Inflammatory macrophage treated with lipopolysaccharide for 4 hours (primary cell): Measurements from ENCODE around the gene KIN.
"Not testable (repeated sequence)": the region's sequence is repeated elsewhere in the genome, so short reads cannot be mapped to it uniquely, and the experiment has no call there.

Source experiments
- DNase-seq: peaks from one replicate; pipeline ENCODE4 v3.0.0-alpha.2; 2020

Gene KIN

DNA sequence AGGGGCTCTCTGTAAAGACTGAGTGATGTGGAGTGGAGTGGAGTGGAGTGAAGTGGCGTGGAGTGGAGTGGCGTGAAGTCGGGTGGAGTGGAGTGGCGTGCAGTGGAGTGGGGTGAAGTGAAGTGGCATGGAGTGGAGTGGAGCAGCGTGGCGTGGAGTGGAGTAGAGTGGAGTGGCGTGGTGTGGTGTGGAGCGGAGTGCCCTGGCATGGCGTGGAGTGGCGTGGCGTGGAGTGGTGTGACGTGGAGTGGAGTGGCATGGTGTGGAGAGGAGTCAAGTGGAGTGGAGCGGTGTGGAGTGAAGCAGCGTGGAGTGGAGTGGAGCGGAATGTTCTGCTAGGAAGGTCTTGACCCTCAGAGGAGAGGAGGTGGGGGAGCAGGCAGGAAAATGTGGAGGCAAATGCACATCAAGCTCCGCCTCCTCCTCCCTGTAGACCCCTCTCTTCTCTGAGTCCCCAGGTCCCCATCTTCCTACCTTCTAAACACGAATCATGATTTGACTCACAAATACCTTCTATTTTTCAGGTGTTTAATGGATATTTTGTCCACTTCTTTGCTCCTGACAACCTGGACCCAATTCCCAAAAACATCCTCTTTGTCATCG is 64.8 kb downstream of the KIN start:
- no peak for DNase-seq

- no peak for DNase-seq
Measured at GRCh38 chr10:7720478-7720877, 67.3 kb downstream of the KIN start.

- no peak for DNase-seq
Measured at GRCh38 chr10:7718685-7719084, 69.1 kb downstream of the KIN start.

DNA sequence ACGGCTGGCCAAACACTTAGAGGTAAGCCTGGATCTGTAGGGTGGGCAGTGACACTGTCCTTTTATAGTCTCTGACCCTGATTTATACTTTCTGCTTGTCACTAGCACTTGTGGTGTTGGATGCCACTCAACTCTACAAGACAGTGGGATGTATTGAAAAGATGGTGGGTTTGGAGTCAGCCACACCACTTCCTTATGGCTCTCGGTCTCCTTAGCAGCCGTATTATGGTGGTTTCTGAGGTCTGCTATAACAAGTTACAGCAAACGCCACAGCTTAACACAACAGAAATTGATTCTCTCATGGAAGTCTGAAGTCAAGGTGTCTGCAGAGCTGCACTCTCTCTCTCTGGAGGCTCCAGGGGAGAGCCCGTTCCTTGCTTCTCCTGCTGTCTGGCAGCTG is 70.0 kb downstream of the KIN start:
- DNase-seq, result no peak

GRCh38 chr10:7715515-7715914 is 72.3 kb downstream of the KIN start:
- no peak for DNase-seq

GRCh38 chr10:7711075-7711474 is 76.7 kb downstream of the KIN start:
- DNase-seq, result not testable (repeated sequence)

DNA sequence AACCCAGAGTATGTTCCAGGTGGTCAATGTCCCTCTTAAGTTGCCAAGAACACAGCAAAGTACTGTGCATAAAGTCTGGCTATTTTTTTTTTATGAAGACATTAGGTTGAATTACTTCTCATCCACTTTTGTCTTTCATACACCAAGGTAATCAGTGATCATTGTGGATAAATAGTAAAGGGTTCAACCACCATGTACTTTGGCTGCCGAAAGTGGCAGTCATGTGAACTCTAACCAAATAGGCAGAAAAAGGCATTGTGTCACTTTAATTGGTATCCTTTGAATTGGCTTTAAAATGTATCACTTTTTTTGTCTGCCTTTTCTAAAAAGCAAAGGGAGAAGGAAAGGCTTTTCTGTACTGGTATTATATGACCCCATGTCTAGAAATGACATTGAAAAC is 77.3 kb downstream of the KIN start:
- no peak for DNase-seq

- no peak for DNase-seq
Measured at GRCh38 chr10:7708832-7709231, 79.0 kb downstream of the KIN start.

DNA sequence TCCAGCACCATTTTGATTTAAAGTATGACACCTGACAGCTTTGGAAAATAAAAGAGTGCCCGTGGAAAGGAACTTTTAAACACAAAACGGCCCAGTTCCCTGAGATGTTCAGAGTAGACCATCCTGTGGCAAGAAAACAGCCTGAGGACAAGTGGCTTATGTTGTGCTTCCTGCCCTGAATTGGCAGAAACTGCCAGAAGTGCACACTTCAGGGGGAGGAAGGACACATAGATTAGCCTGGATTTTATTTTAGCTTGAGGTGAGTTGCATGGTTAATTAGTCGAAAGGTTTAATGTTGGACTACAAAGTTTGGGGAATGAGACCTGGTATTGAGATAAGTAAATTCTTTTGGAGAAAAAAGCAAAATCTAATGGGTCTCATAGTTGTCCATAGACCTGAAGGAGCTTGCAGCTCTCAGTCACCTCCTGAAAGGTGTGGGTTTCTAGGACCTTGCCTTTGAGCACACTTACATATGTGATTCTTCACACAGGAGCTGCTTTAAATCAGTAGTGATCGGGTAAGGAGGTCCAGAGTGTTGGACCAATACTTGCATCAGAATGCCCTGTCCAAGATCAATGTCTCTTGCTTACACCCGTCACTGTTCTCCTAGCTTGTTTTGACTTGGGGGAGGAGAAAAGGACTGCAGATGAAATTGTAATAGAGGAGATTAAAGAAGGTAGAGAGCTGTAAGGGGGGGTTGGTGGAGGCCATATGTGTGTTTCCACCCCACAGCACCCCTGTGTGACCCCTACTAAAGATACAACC is 79.8 kb downstream of the KIN start:
- DNase-seq, result no peak

DNA sequence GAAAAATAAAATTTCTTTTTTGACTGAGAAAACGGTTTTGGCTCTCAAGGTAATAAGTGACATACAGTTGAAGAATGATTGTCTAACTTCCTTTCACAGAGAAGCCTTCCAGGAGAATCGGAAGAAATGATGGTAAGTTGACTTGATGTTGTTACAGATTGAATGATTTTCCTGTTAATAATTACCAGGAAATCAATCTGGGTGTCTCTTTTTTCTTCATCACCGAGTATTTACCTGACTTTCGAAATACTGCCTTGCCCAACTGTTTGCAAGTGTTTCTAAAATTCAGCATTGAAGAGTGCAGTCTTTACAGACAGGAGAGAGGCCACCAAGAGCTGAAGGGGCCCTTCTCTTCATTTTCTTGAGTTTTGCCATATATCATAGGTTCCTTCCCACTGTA is 80.7 kb downstream of the KIN start:
- DNase-seq, result no peak

DNA sequence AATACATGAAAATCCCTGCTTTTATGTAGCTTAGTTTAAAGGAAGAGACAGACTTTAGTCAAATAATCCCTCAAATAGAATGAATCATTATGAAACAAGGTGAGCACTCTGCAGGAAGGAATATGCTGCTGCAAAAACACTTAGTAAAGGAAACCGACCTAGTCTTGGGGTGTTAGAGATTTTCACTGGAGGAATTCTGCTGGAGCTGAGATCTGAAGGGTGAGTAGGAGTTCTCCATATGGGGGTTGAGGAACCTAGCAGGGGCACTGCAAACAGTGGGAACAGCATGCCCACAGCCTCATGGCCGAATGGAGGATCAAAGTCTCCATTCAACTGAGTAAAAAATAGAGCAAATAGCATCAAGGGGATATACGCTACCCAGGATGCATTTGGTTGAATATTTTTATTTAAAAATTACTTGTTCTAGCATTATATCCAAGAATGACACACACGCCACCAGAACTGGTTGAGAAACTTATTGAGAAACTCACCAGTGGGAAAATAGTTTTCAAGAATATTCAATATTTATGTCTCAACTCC is 81.2 kb downstream of the KIN start:
- no peak for DNase-seq

- DNase-seq, result no peak
Measured at GRCh38 chr10:7705341-7705740, 82.5 kb downstream of the KIN start.

GRCh38 chr10:7704071-7705016 is 83.4 kb downstream of the KIN start:
- no peak for DNase-seq

DNA sequence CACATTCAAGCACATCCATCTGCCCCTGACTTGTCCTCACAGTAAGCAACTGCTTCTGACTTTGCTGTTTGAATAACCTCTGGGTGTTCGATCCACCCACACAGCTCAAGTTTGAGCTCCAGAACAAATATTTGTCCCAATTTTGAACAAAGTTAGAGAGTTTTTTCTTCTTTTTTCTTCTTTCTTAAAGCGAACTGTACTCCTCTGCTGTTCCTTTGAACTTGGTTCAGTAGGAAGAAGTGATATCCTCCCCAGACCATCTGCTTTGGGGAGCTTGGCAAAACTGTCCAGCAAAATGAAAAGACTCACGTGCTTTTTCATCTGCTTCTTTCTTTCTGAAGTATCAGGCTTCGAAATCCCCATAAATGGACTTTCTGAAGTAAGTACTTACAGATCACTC is 84.7 kb downstream of the KIN start, which contains the start of gene ITIH2:
Gene ITIH2 (plus strand): TSS at position 177 of the 400 bp plus-strand sequence. CDS start 119 bp downstream, at position 296.
- no peak for DNase-seq

GRCh38 chr10:7702288-7702812 is 85.4 kb downstream of the KIN start:
- DNase-seq, result no peak

GRCh38 chr10:7701158-7701742 is 86.5 kb downstream of the KIN start:
- no peak for DNase-seq
